Loucy (cell line): ENCODE data around the gene SLC13A4.

ENCODE experiments used
- H2AFZ ChIP-seq: fragments of 200-600 bp; sonication (generic); 2 replicates; pipeline ENCODE4 v1.6.0; 2016; ENCODE audit warnings: antibody characterized with exemption, mild to moderate bottlenecking, low read length, moderate library complexity
- H3F3A ChIP-seq: fragments of 200-600 bp; 2 replicates; pipeline ENCODE4 v1.6.0; 2016; ENCODE audit warnings: antibody characterized with exemption, low read depth, mild to moderate bottlenecking
- H3K27me3 ChIP-seq: fragments of 200-600 bp; sonication (generic); 2 replicates; pipeline ENCODE4 v1.6.1; 2014; ENCODE audit warnings: low read length, mild to moderate bottlenecking; ENCODE audit not compliant: insufficient read depth, poor library complexity, severe bottlenecking
- H3K36me3 ChIP-seq: fragments of 200-600 bp; sonication (generic); 2 replicates; pipeline ENCODE4 v1.6.1; 2016; ENCODE audit warnings: low read length; ENCODE audit not compliant: insufficient read depth
- H3K4me1 ChIP-seq: fragments of 200-600 bp; sonication (generic); 2 replicates; pipeline ENCODE4 v1.5.1; 2014; ENCODE audit warnings: low read length, mild to moderate bottlenecking; ENCODE audit not compliant: insufficient read depth, poor library complexity, severe bottlenecking
- H3K4me2 ChIP-seq: fragments of 200-600 bp; sonication (generic); 2 replicates; pipeline ENCODE4 v1.6.0; 2014; ENCODE audit warnings: antibody characterized with exemption, low read length, low read depth, mild to moderate bottlenecking; ENCODE audit not compliant: poor library complexity, severe bottlenecking
- H3K4me3 ChIP-seq: fragments of 200-600 bp; sonication (generic); 2 replicates; pipeline ENCODE4 v1.5.1; 2014; ENCODE audit warnings: low read length, mild to moderate bottlenecking, mixed read lengths; ENCODE audit not compliant: poor library complexity, severe bottlenecking
- H3K79me2 ChIP-seq: fragments of 200-600 bp; sonication (generic); 2 replicates; pipeline ENCODE4 v1.6.1; 2014; ENCODE audit warnings: low read length; ENCODE audit not compliant: insufficient read depth
- H3K9ac ChIP-seq: fragments of 200-600 bp; sonication (generic); 2 replicates; pipeline ENCODE4 v1.6.0; 2014; ENCODE audit warnings: mild to moderate bottlenecking, low read depth, low read length, moderate library complexity; ENCODE audit not compliant: poor library complexity, severe bottlenecking
- H3K9me2 ChIP-seq: fragments of 200-600 bp; sonication (generic); replicated peaks from 2 replicates; pipeline ENCODE4 v1.6.1; 2016; ENCODE audit warnings: low read depth, low read length, mixed read lengths
- H3K9me3 ChIP-seq: fragments of 200-600 bp; sonication (generic); 2 replicates; pipeline ENCODE4 v1.6.1; 2014; ENCODE audit warnings: mild to moderate bottlenecking, antibody characterized with exemption, low read length, low read depth; ENCODE audit not compliant: insufficient read depth
- H4K20me1 ChIP-seq: fragments of 200-600 bp; sonication (generic); 2 replicates; pipeline ENCODE4 v1.6.0; 2014; ENCODE audit warnings: antibody characterized with exemption, low read length, mild to moderate bottlenecking; ENCODE audit not compliant: insufficient read depth, poor library complexity, severe bottlenecking
- EZH2phosphoT487 ChIP-seq: fragments of 200-600 bp; IDR thresholded peaks from 2 replicates; pipeline ENCODE4 v1.6.1; 2018; ENCODE audit warnings: antibody characterized with exemption, mild to moderate bottlenecking, moderate library complexity, borderline replicate concordance
- TF ChIP-seq, protein P1 (sequence below): fragments of 200-600 bp; sonication (generic); conservative IDR thresholded peaks from 2 replicates; pipeline ENCODE4 v1.5.1; 2014; ENCODE audit warnings: mild to moderate bottlenecking, antibody characterized with exemption, low read length

The SLC13A4 gene

DNA sequence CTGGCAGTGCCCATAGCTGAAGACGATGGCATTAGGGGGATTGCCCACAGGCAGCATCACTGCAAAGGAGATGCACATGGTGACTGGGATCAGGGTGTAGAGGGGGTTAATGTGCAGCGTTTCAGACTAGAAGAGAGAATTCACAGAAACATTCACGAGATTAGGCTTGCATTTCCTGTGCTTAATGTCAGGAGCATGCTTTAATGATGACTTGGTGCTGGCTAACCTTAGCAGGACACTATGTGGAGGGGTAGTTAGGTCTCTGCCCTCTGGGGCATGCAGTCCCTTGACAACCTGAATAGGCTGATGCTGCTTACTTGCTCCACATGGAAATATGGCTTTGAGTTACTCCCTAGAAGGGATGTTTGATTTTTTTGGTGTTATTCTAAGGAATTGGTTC, 43.9 kb downstream of the SLC13A4 start:
- Histone ChIP-seq H3K79me2 (no peaks in the 10 kb centered on the region), H3K9ac (no peak overlapping the region), H3K4me1 (no peaks in the 10 kb centered on the region), H3K4me3 (no peak overlapping the region), H3F3A (no peaks in the 10 kb centered on the region), H3K9me2 (no peaks in the 10 kb centered on the region), H2AFZ (no peak overlapping the region), H3K4me2 (no peak overlapping the region), H3K9me3 (no peaks in the 10 kb centered on the region), H3K27me3 (no peaks in the 10 kb centered on the region), H3K36me3 (no peaks in the 10 kb centered on the region), H4K20me1 (no peaks in the 10 kb centered on the region)
- no peak for TF ChIP-seq EZH2phosphoT487
- TF ChIP-seq, protein P1, sequence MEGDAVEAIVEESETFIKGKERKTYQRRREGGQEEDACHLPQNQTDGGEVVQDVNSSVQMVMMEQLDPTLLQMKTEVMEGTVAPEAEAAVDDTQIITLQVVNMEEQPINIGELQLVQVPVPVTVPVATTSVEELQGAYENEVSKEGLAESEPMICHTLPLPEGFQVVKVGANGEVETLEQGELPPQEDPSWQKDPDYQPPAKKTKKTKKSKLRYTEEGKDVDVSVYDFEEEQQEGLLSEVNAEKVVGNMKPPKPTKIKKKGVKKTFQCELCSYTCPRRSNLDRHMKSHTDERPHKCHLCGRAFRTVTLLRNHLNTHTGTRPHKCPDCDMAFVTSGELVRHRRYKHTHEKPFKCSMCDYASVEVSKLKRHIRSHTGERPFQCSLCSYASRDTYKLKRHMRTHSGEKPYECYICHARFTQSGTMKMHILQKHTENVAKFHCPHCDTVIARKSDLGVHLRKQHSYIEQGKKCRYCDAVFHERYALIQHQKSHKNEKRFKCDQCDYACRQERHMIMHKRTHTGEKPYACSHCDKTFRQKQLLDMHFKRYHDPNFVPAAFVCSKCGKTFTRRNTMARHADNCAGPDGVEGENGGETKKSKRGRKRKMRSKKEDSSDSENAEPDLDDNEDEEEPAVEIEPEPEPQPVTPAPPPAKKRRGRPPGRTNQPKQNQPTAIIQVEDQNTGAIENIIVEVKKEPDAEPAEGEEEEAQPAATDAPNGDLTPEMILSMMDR = no peak

DNA sequence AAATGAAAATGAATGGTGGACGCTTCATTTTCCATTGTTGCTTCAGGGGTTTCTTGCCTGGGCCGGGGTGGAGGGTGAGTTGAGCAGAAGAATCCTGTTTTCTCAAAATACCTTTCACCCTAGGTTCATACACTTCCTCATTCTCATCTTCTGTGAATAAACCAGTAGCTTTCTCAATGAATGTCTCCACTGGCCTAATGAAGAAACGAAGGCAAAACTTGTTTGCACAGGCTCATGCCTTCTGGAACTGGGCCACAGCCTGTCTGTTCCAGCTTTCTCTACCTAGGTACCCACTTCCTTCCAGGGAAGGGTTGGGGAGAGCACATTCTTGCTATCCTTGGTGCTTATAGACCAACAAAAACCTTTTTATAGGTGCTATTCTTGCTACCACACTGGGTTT, 44.4 kb downstream of the SLC13A4 start:
- no peak overlapping the region for H3K4me3 ChIP-seq
- no peak overlapping the region for H2AFZ ChIP-seq
- H4K20me1 ChIP-seq = no peaks in the 10 kb centered on the region
- H3K9me3 ChIP-seq = no peaks in the 10 kb centered on the region
- H3K4me1 ChIP-seq = no peaks in the 10 kb centered on the region
- H3K36me3 ChIP-seq = no peaks in the 10 kb centered on the region
- H3K27me3 ChIP-seq = no peaks in the 10 kb centered on the region
- TF ChIP-seq EZH2phosphoT487 = no peak
- TF ChIP-seq, protein P1 = no peak
- no peaks in the 10 kb centered on the region for H3K79me2 ChIP-seq
- H3K9ac ChIP-seq = no peak overlapping the region
- H3F3A ChIP-seq = no peaks in the 10 kb centered on the region
- H3K9me2 ChIP-seq = no peaks in the 10 kb centered on the region
- H3K4me2 ChIP-seq = no peak overlapping the region

DNA sequence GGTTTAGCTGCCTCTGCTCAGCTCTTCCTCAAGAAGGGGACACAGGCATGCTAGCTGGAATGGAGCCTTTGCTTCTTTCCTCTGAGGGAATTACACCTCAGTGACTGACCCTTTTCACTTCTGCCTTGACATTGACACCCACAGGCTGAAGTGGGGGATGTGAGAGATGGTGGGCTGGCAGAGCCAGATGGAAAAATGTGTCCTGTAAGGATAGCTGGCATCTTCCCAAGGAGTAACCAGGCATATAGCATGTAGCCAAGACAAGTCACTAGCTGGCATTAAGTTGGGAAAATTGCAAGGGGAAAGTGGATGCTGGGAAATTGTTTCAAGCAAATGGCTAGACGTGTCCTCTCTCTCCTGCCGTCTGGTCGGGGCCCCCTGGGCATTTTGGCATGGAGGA, 45.8 kb downstream of the SLC13A4 start:
- Histone ChIP-seq H3K79me2 (no peaks in the 10 kb centered on the region), H3K9me2 (no peaks in the 10 kb centered on the region), H3K27me3 (no peaks in the 10 kb centered on the region), H4K20me1 (no peaks in the 10 kb centered on the region), H2AFZ (no peak overlapping the region), H3K4me2 (no peak overlapping the region), H3K36me3 (no peaks in the 10 kb centered on the region), H3K9ac (no peak overlapping the region), H3K4me1 (no peaks in the 10 kb centered on the region), H3K9me3 (no peaks in the 10 kb centered on the region), H3F3A (no peaks in the 10 kb centered on the region), H3K4me3 (no peak overlapping the region)
- no peak for TF ChIP-seq EZH2phosphoT487
- TF ChIP-seq, protein P1 = no peak
